DOHH2 (cell line): Measurements from ENCODE around the gene CNTN4.

ENCODE experiments used
- H3F3A ChIP-seq: fragments of 200-600 bp; sonication (generic), shearing (Covaris generic); 2 replicates; pipeline ENCODE4 v1.6.0; 2016; ENCODE audit warnings: antibody characterized with exemption, mild to moderate bottlenecking; ENCODE audit not compliant: control insufficient read depth, insufficient read depth
- H3K27ac ChIP-seq: fragments of 200-600 bp; sonication (generic); 2 replicates; pipeline ENCODE4 v1.5.1; 2014; ENCODE audit warnings: low read depth, mild to moderate bottlenecking, low read length, moderate library complexity
- H3K27me3 ChIP-seq: fragments of 200-600 bp; sonication (generic); 2 replicates; pipeline ENCODE4 v1.6.1; 2014; ENCODE audit warnings: mild to moderate bottlenecking, low read length, mixed read lengths; ENCODE audit not compliant: control insufficient read depth
- H3K36me3 ChIP-seq: fragments of 200-600 bp; sonication (generic); 2 replicates; pipeline ENCODE4 v1.6.1; 2014; ENCODE audit warnings: mild to moderate bottlenecking, low read length, moderate library complexity, mixed read lengths; ENCODE audit not compliant: control insufficient read depth
- H3K4me1 ChIP-seq: fragments of 200-600 bp; sonication (generic); 2 replicates; pipeline ENCODE4 v1.6.1; 2014; ENCODE audit warnings: mild to moderate bottlenecking, low read length, mixed read lengths; ENCODE audit not compliant: control insufficient read depth
- H3K4me2 ChIP-seq: fragments of 200-600 bp; sonication (generic); 2 replicates; pipeline ENCODE4 v1.6.0; 2014; ENCODE audit warnings: mild to moderate bottlenecking, low read length, moderate library complexity
- H3K4me3 ChIP-seq: fragments of 200-600 bp; sonication (generic); 2 replicates; pipeline ENCODE4 v1.5.1; 2014; ENCODE audit warnings: mild to moderate bottlenecking, low read length, mixed read lengths
- H3K79me2 ChIP-seq: fragments of 200-600 bp; sonication (generic); 2 replicates; pipeline ENCODE4 v1.6.1; 2014; ENCODE audit warnings: mild to moderate bottlenecking, low read length, mixed read lengths; ENCODE audit not compliant: control insufficient read depth
- H3K9me2 ChIP-seq: fragments of 200-600 bp; sonication (generic); replicated peaks from 2 replicates; pipeline ENCODE4 v1.6.1; 2014; ENCODE audit warnings: mild to moderate bottlenecking, low read length, mixed read lengths; ENCODE audit not compliant: control insufficient read depth
- H3K9me3 ChIP-seq: fragments of 200-600 bp; sonication (generic); 2 replicates; pipeline ENCODE4 v1.6.1; 2014; ENCODE audit warnings: antibody characterized with exemption, low read length, mixed read lengths; ENCODE audit not compliant: control insufficient read depth, insufficient read depth
- H4K20me1 ChIP-seq: fragments of 200-600 bp; sonication (generic); 2 replicates; pipeline ENCODE4 v1.6.0; 2014; ENCODE audit warnings: low read depth, mild to moderate bottlenecking, antibody characterized with exemption, low read length, moderate library complexity; ENCODE audit not compliant: control insufficient read depth, insufficient read depth
- CTCF ChIP-seq: fragments of 200-600 bp; sonication (generic); IDR thresholded peaks from one replicate; pipeline ENCODE4 v1.5.1; 2014; ENCODE audit warnings: antibody characterized with exemption, mild to moderate bottlenecking, low read depth, low read length; ENCODE audit not compliant: poor library complexity, severe bottlenecking
- EZH2phosphoT487 ChIP-seq: fragments of 200-600 bp; sonication (generic); IDR thresholded peaks from 2 replicates; pipeline ENCODE4 v1.6.1; 2017; ENCODE audit warnings: borderline replicate concordance, mild to moderate bottlenecking, antibody characterized with exemption, low read length, moderate library complexity, mixed read lengths

CNTN4 gene

GRCh38 chr3:2352134-2352762 lies 253.6 kb downstream of the CNTN4 start:
- Histone ChIP-seq H3K79me2 (no peaks in the 10 kb centered on the region), H3K9me2 (no peaks in the 10 kb centered on the region), H3K27me3 (no peaks in the 10 kb centered on the region), H3K4me1 (no peaks in the 10 kb centered on the region), H4K20me1 (no peaks in the 10 kb centered on the region), H3K9me3 (no peaks in the 10 kb centered on the region; the same call in 1 of the 2 replicates), H3K36me3 (no peaks in the 10 kb centered on the region), H3K4me3 (no peak overlapping the region), H3F3A (no peaks in the 10 kb centered on the region), H3K27ac (no peak overlapping the region), H3K4me2 (no peak overlapping the region)
- TF ChIP-seq EZH2phosphoT487 = no peak

GRCh38 chr3:2354702-2355101 lies 256.0 kb downstream of the CNTN4 start:
- Histone ChIP-seq H3K79me2 (no peaks in the 10 kb centered on the region), H3K9me3 (no peaks in the 10 kb centered on the region; the same call in 1 of the 2 replicates), H3K27me3 (no peaks in the 10 kb centered on the region), H3F3A (no peaks in the 10 kb centered on the region), H3K4me1 (no peaks in the 10 kb centered on the region), H3K27ac (no peak overlapping the region), H3K4me2 (no peak overlapping the region), H3K9me2 (no peaks in the 10 kb centered on the region), H3K4me3 (no peak overlapping the region), H3K36me3 (no peaks in the 10 kb centered on the region), H4K20me1 (no peaks in the 10 kb centered on the region)
- no peak for TF ChIP-seq CTCF
- TF ChIP-seq EZH2phosphoT487 = no peak

GRCh38 chr3:2356298-2356950 lies 257.8 kb downstream of the CNTN4 start:
- Histone ChIP-seq H3K4me1 (no peaks in the 10 kb centered on the region), H3K9me2 (no peaks in the 10 kb centered on the region), H3K9me3 (no peaks in the 10 kb centered on the region; the same call in 1 of the 2 replicates), H4K20me1 (no peaks in the 10 kb centered on the region), H3F3A (no peaks in the 10 kb centered on the region), H3K27ac (no peak overlapping the region), H3K79me2 (no peaks in the 10 kb centered on the region), H3K4me2 (no peak overlapping the region), H3K4me3 (no peak overlapping the region), H3K36me3 (no peaks in the 10 kb centered on the region), H3K27me3 (no peaks in the 10 kb centered on the region)
- TF ChIP-seq EZH2phosphoT487 = no peak
- no peak for TF ChIP-seq CTCF

DNA sequence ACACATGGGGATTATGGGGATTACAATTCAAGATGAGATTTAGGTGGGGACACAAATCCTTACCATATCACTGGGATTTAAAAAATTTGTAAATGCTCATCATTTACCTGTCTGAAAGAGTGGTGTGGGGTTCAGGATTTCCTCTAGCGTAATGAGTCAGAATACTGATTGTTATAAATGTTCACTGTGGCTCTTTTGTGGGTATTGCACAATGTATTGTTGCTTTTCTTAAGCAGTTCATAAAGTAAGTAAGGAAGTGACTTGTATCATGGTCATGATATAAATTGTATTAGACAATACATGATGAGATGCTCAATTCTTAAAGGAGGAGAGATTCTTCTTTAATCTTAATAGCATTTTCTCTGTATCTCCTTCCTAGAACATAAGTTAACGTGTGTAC lies 262.1 kb downstream of the CNTN4 start:
- Histone ChIP-seq H4K20me1 (no peaks in the 10 kb centered on the region), H3K27me3 (no peaks in the 10 kb centered on the region), H3K27ac (no peak overlapping the region), H3K4me3 (no peak overlapping the region), H3K79me2 (no peaks in the 10 kb centered on the region), H3K4me2 (no peak overlapping the region), H3K4me1 (no peaks in the 10 kb centered on the region), H3K9me2 (no peaks in the 10 kb centered on the region), H3K9me3 (no peaks in the 10 kb centered on the region), H3K36me3 (no peaks in the 10 kb centered on the region), H3F3A (no peaks in the 10 kb centered on the region)
- TF ChIP-seq CTCF (no peak), EZH2phosphoT487 (no peak)
